GM19099 (cell line): ENCODE results near the gene ZNF275.

Experiments used
- POLR2A ChIP-seq: IDR thresholded peaks from 3 replicates; pipeline ENCODE4 v1.6.1; 2011; ENCODE audit warnings: low read depth; ENCODE audit not compliant: insufficient read length; ENCODE audit errors: extremely low read depth

ZNF275 gene

DNA sequence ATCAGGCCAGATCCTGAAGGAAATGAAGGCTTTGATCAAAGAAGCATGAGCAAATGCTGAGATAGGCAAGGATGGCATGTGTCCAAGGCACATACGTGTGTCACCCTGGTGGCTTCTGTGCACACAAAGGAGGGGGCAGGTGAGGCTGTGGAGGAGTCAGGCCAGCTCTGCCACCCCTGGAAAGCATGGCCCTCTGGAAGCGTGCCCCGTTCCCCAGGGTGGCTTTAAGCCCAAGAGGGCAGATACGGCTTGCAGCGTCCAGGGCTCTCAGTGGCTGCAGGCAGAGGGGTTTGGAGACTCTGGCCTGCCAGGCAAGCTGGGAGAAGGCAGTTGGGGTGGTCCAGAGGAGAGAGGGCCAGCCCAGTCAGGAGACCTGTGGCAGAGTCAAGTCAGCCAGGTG is 41.6 kb downstream of the ZNF275 start:
- TF ChIP-seq POLR2A, result no peak

DNA sequence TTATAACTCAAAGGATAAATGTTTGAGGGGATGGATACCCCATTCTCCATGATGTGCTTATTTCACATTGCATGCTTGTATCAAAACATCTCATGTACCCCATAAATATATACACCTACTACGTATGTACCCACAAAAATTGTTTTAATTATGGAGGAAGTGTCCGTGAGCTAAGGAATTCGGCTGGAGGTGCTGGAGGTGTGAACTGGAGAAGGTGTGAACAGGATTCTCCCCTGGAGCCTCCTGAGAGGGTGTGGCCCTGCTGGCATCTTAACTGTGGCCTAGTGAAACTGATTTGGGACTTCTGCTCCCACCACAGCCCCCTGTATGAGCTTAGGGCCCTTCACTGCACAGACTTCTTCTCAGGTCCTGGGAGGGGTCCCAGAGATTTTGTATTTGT is 43.8 kb downstream of the ZNF275 start:
- TF ChIP-seq POLR2A, result no peak

DNA sequence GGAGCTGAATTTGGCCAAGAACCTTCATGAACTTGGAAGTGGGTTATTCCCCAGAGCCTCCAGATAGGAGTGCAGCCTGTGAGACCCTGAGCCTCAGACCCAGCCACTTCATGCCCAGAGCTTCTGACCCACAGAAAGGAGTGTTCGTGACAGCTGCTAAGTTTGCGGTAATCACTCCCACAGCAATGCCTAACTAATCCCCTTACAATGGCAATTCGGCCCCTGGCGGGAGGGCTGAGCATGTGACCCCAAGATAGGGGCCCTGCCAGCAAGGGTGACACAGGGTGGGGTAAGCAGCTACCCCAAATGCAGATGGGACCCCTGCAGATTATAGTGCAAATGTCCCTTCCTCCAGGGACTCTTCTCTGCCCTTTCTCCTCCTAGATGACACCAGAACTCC is 44.7 kb downstream of the ZNF275 start:
- TF ChIP-seq POLR2A, result no peak

DNA sequence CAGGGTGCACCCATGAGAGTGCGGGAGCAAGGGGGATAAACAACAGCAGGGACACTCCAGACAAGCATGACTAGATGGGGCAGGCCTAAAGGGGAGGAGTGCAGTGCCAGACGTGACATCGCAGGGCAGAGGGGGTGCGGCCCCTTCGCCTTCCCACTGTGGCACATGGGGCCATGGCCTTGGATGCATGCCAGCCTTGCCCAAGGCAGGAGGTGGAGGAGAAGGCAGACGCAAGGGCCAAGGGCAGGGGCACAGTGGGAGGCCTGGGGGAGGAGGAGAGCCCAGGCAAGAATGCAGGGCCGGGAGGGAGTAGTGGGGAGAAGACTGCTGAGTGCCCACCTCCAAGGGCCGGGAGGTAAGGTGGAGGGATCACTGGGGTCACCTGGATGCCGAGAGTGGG is 45.6 kb downstream of the ZNF275 start:
- TF ChIP-seq POLR2A, result no peak

DNA sequence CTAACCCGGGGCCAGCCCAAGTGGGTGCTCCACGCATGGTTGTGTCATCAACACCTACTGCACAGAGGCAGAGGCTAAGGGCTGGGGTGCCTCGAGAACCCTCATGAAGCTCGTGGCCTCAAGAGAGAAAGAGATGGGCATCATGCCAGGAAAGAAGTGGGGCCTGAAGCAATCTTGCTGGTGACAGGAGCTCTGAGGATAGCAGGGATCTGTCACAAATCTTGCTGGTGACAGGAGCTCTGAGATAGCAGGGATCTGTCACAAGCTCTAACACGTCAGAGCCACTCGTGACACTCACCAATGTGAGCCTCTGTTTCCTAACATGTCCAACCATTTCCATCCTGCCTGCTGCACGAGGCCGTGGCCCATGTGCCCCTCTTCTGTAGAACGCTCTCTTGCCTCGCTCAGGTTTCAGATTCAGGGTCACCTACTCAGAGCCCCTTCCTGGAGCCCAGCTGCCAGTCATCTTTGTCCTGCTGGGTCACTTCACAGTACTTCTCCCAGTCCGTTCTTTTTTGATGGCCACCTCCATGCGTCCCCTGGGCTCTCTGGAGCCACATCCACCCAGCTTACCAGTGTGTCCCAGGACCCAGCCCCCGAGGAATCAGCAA is 46.1 kb downstream of the ZNF275 start:
- no peak for TF ChIP-seq POLR2A

DNA sequence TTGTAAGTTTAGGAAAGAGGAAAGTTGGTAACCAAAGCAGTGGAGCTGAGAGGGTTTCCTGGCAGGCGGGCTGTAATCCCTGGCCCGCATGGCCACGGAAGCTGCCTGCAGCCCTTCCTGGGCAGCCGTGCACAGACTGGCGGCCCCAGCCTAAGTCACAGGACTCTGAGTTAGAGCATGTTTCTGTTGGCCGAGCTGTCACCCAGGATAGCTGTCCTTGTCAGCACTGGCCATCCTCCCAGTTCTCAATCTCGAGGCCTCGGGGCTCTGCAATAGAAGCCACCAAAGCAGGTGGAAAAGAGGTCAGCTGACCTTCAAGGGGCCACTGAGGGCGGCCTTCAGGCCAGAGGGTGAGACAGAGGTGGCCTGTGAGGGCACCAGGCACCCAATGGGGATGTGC is 46.7 kb downstream of the ZNF275 start:
- TF ChIP-seq POLR2A, result no peak

DNA sequence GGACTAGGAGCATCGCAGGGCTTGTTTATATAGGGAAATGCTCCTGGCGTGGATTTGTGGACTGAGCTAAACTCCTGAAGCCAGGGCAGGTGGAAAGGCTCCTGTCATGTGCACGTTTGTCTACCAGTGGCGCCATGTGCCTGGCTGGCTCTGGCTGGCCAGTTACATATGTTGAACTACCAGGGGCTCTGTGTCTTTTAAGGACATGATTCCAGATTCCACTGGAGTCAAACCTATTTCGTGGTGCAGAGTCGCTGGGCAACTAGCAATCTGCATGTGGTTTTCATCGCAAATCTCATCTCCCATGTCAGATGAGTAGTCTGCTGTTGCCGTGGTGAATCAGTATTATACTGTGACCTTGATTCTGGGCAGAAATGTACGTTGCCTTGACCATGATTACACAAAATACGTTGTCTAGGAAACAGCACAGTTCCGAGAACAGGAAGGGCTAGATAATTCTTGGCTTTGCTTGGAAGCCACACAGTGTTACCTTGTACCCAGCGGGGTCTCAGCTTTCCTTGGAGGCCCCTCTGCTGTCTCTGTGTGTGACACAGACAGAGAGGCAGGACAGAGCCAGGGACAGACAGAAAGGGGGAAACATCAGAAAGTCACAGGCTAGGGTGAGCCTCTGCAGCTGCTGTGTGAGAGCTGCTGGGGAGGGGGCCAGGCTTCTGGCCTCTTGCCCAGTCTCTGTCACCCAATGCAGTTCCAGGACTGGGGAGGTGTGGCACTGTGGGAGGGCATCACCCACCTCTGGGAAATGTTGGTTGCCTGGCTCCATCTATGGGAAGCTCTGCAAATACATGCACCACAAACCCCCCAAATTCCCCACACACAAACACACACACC is 48.0 kb downstream of the ZNF275 start:
- no peak for TF ChIP-seq POLR2A

DNA sequence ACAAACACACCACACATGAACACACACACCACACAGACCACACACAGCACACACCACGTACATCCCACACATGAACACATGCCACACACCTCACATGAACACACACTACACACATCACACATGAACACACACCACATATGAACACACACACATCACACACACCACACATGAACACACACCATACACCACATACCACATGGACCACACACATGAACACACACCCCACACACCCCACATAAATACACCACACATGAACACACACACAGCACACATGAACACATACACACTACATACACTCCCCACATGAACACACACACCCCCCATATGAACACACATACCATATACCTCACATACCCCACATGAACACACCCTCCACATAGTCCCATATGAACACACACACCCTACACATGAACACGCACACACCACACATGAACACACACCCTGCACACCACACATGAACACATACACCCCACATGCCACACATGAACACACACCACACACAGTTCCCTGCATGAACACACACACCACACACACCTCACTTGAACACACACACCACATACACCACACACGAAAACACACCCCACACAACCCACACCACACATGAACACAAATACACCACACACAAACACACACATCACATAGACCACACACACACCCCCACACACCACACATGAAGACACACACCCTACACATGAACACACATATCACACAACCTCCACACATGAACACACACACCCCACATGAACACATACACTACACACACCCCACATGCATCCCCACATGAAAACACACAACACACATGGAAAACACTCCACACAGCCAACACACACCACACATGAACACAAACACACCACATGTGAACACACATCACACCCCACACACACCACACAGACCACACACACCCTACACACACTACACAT is 48.9 kb downstream of the ZNF275 start:
- TF ChIP-seq POLR2A, result no peak

DNA sequence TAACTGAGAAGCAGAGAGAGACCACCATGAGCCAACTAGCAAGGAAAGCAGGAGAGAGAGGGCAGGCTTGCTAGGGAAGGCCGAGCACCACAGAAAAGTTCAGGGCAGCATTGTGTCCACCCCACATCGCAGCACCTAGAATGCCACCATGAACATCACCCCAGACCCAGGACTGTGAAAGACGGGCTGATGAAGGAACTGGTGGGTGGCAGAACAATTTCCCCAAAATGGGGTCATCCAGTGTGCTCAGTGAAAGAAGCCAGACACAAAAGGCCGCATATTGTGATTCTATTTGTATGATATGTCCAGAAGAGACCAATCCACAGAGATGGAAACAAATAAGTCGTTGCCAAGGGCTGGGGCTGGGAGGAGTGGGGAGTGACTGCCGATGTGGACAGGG is 50.4 kb downstream of the ZNF275 start:
- no peak for TF ChIP-seq POLR2A

DNA sequence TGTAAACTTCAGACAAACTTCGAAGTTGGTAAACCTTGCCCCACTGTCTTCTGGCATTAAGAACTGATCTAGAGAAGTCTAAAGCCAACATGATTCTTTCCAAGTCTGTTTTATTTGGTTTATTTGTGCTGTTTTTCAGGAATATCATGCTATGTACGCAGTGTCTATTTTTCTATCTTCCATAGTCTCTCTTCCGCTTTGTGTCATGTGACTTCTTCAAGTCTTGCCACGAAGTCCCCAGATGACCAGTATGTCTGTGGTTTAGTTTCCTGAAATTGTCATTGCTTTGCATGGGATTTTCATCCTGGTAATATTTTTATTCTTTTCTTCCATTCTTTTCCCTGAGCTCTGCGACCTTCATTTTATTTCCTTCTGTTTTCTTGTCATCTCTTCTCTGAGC is 52.1 kb downstream of the ZNF275 start:
- TF ChIP-seq POLR2A, result no peak

DNA sequence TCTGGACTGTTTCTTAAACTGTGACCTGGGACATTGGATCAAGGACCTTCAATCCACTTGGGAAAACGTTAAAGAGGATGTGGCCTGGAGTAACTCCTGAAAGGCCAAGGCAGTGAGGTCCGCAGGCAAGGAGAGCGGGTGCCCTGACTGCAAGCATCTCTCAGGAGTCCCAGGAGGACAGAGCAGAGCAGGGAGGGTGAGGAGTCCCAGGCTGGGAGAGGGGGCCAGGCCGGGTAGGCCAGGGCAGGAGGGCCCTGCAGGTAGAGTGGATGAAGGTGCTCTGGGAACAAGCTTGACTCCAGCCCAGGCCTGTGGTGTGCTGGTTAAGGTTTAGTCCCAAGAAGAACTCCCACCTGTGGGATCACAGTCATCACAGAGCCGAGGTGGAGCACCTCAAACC is 53.4 kb downstream of the ZNF275 start:
- no peak for TF ChIP-seq POLR2A

DNA sequence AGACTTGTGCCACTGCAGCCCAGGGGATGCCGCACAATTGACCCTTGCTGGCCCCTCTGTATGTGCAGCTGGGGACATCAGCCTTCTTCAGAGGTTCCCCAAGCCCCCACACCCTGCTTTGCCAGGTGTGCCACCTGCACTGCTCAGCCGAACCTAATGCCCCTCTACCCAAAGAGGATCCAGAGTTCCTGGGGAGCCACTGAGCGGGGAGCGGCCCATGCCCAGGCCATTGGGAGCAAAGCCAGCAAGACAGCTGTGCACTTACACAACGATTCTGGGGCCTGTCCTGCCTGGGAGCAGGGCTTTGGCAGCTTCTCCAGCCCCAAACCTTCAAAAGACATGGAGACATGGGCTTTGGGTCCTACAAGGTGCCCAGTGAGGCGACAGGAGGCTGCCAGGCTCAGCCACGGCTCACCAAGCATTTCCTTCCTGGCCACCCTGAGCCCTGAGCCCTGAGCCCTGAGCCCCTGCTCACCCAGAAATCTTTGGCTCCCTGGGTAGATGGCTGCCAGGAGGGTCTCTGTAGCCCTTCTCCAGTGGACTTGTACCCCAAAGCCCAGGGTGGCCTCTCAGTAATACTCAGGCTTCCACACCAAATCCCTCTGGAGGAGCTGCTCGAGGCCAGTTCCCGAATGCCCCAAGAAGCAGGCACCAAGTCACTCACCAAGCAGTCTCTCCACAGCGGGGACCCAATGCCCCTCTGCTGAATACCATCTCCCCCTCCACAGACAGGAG is 54.2 kb downstream of the ZNF275 start:
- TF ChIP-seq POLR2A, result no peak

DNA sequence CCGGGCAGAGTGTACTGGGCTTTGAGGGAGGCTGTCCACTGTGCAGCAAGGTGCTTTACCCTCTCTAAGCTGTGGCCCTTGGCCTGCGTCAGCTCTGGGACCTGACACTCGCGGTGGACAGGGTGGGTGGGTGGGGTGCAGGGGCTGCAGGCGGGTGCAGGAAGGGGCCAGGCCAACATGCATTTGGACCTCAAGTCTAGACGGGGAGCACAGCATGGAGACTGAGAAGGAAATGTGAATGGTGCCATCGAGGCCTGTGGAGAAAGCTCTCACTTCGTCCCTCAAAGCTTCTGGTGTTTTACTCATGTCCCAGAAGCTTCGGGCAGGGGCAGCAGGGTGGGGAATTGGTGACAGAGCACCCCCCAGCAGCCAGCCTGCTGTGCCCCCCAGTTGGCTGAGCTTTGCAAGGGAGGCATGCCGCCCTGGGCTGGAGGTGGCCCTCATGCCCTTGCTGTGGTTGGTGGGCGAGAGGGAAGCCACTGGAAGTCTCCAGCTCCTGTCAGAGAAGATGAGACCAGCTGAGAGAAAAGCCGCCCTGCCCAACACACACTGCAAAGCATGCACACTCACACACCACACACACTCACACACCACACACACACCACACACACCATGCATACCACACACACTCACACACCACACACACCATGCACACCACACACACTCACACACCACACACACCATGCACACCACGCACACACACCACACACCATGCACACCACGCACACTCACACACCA is 54.9 kb downstream of the ZNF275 start:
- no peak for TF ChIP-seq POLR2A

DNA sequence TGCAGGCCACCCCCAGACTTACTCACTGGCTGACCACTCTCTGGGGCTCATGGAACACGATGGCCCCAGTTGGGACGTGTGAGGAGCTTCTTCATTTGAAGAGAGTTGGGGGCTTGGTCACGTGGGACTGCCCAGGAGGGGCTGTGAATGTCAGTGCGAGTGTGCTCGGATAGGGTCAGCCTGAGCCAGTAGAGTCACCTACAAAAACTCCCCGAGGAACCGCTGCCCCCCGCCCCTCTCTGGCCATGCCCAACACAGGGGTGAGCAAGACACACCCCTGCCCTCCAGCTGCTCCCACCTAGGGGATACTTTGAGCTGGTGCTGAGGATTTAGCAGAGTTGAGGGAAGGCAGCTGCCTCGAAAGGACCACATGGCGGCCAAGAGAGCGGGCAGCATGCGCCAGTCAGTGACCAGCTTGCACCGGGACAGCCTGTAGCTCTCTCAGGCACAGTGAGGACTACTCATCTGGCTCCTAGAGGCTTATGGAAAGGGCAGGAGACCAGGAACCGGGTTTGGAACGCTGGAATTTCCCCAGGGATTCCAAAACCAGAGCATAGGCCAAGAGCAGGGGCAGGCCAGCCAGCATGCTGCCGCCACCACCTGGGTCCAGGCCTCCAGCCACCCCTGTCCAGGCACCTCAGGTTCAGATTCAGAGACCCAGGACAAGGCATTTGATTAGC is 58.8 kb downstream of the ZNF275 start:
- TF ChIP-seq POLR2A, result no peak
